ENCODE measurements around the gene SBK1.

- no peak for TF ChIP-seq CTCF (IDR thresholded peaks at IDR 0.05)
- TF ChIP-seq POLR2A (IDR thresholded peaks at IDR 0.05) = no peak
Measured at GRCh38 chr16:28294201-28294600, 1.9 kb downstream of the SBK1 start.
